ENCODE results near the gene CGB8.
A peak's percentile ranks its signal among the peaks of the same experiment; 100 is the strongest.

CGB8 gene

GRCh38 chr19:49004133-49004532 is 44.8 kb downstream of the CGB8 start:
- no peak for FAIRE-seq

- peak; percentile 50 for FAIRE-seq
Measured at GRCh38 chr19:48999481-49000325, 49.2 kb downstream of the CGB8 start.

- no peak for FAIRE-seq
Measured at GRCh38 chr19:48997972-48998371, 50.9 kb downstream of the CGB8 start.
